Esophagus mucosa (tissue), 1 donor: Measurements from ENCODE around the gene POLD4. TPM values are rescaled to one million over a fixed set of nuclear protein-coding genes. Genes with fewer than 3 reads are reported as not detected.

Source experiments
- ATAC-seq: fragments of 200-7000 bp; cut with Tn5 transposase; one replicate; pipeline ENCODE4 v1.9.1; 2020
- total RNA-seq: library from RNA; stranded (reverse); gene quantifications from one replicate; pipeline ENCODE4 v1.2.4, GENCODE V29; 2023
- donor health status: DM: yes; HTN: yes; CAD: no.

POLD4 gene
- total RNA-seq, 1 donor from 2014 or later = 61.7 TPM

- no peak for ATAC-seq
Observed at GRCh38 chr11:67314218-67314617, 39.1 kb downstream of the POLD4 start.

GRCh38 chr11:67313125-67313890 lies 40.0 kb downstream of the POLD4 start:
- no peak for ATAC-seq

- ATAC-seq = peak; percentile 73
Observed at GRCh38 chr11:67312187-67313021, 40.9 kb downstream of the POLD4 start.

- peak; percentile 68 for ATAC-seq
Observed at GRCh38 chr11:67311556-67312082, 41.7 kb downstream of the POLD4 start.

- ATAC-seq = no peak
Observed at GRCh38 chr11:67311051-67311555, 42.2 kb downstream of the POLD4 start.

- peak; percentile 68 for ATAC-seq
Observed at GRCh38 chr11:67310246-67311050, 42.9 kb downstream of the POLD4 start.

- ATAC-seq = no peak
Observed at GRCh38 chr11:67309661-67310061, 43.7 kb downstream of the POLD4 start.

- no peak for ATAC-seq
Observed at GRCh38 chr11:67309166-67309565, 44.2 kb downstream of the POLD4 start.

GRCh38 chr11:67308031-67308866 lies 45.1 kb downstream of the POLD4 start:
- no peak for ATAC-seq

- ATAC-seq = no peak
Observed at GRCh38 chr11:67307545-67308001, 45.8 kb downstream of the POLD4 start.

GRCh38 chr11:67306769-67307544 lies 46.4 kb downstream of the POLD4 start:
- no peak for ATAC-seq

- no peak for ATAC-seq
Observed at GRCh38 chr11:67304511-67305113, 48.7 kb downstream of the POLD4 start.

GRCh38 chr11:67303835-67304411 lies 49.4 kb downstream of the POLD4 start:
- peak; percentile 21 for ATAC-seq

GRCh38 chr11:67303132-67303834 lies 50.1 kb downstream of the POLD4 start, which contains the start of gene SSH3:
Gene SSH3 (plus strand): TSS chr11:67303530. CDS start chr11:67303626, 96 bp downstream.
- ATAC-seq = peak; percentile 73

- peak; percentile 5 for ATAC-seq
Observed at GRCh38 chr11:67302571-67303131, 50.7 kb downstream of the POLD4 start.

GRCh38 chr11:67301951-67302516 lies 51.3 kb downstream of the POLD4 start:
- peak; percentile 61 for ATAC-seq

- no peak for ATAC-seq
Observed at GRCh38 chr11:67301313-67301921, 51.9 kb downstream of the POLD4 start.
